A172 (cell line): ENCODE measurements around the gene SLC25A29. TPM values are rescaled to one million over a fixed set of nuclear protein-coding genes. Genes with fewer than 3 reads are reported as not detected.

ENCODE experiments used
- DNase-seq: peaks from one replicate; pipeline ENCODE4 v3.0.0-alpha.2; 2015; ENCODE audit warnings: low spot score
- total RNA-seq: library from RNA; depleted of rRNA; stranded (reverse); fragments of >200 nt; shearing (Covaris generic); gene quantifications from 2 replicates; pipeline ENCODE4 v1.2.3, GENCODE V29; 2014

The SLC25A29 gene
- total RNA-seq, 1 experiment from 2014 or later = 37.5 TPM

DNA sequence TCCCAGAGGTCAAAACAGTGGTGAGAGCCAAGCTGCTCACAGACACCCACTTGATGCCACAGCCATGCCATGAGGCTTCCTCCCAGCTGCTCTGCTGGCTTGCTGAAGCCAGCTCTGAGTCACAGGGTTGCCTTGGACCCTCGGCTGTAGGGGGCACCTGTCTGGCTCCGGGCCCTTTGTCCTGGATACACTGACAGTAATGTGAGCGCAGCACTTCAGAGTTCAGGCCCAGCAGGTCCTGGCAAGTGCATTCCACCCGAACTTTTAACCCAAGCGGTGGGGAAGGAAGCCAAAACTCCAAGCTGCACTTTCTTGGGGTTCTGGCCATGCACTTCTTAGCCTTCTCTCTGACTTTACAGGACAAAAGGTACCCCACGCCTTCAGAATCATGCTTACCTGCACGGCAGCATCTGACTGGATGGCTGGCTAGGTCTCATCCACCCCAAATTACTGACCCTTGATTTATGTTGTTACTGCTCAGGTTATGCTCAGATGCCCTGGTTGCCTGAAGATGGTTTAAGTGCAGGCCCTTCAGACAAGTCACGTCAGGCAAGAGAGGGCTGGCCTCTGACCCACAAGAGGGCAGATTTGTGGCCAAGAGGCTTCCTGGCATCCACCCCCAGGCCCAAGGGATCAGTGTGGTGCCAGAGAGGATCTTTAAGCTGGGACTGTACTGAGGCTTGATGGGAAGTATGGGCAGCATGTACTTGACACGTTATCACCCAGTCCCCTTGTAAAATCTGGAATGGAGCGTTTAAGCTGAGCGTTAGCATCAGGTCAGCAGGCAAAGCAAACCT, 24.8 kb downstream of the SLC25A29 start:
- no peak for DNase-seq

DNA sequence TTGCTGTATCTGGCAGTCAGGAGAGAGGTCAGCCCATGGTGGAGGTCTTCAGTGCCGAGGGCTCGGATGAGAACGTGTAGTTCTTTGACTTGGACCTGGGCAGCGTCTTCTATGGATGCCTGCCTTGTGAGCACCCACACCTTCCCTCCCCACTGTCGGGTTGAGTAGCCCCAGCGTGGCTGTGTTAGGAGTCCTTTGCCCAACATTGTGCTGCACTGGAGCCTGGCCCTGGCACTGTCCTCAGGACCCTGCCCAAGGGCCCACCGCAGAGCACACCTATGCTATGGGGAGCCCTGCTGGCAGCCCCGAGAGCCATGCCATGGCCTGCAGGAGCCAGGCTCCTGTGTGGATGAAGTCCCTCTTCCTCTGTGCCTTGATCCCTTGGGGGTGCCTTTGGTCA, 26.7 kb downstream of the SLC25A29 start:
- no peak for DNase-seq

DNA sequence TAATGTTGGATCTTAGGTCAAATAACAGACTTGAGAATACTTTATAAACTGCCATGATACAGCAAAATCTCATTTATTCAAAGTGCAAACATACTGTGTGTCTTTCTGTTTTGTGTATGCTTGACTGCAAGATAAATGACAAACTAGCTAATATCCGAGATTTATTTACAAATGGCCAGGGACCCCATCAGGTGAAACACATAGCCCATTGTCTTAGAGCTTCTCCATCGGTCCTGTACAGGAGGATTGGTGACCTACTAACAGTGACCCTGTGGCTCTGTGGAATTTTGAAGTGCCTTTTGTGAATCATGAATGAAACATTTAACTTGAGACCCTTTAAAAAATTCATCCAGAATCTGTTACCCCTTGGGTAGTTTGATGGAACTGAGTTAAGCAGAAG, 27.1 kb downstream of the SLC25A29 start:
- no peak for DNase-seq

DNA sequence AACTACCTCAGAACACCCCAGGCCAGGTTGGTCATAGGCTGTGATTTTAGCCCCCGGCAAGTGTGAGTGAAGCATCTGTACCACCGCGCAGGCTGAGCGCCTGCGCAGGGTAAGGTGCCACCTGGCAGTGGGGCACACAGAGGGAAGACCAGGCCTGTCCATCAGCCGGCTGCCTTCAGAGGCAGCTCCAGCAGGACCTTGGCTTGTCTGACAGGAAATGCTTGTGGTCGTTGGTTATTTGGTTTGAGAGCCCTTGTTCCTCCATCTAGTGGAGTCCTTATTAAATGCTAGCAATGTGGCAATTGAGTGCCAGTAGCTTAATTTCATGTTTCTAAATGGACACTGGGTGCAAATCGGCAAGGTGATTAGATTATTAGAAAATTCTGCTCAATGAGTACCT, 27.5 kb downstream of the SLC25A29 start:
- peak; percentile 65 for DNase-seq

DNA sequence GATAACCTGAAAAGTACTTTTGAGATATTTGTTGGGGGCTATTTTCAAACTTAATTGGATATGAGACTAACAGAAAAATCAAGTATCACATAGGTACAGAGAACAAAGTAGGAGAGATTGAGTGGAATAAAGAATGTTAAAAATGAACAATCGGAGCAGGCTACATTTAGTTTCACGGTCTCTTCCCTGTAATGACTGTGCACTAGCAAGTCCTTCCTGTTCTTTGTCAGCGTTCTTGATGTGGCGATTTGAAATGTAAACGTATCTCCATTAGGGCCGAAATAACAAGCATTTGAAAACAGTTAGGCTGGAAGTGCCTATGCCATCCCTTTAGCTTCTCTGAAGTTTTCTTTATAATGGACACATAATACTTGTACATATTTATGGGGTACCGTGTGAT, 31.0 kb downstream of the SLC25A29 start:
- no peak for DNase-seq

DNA sequence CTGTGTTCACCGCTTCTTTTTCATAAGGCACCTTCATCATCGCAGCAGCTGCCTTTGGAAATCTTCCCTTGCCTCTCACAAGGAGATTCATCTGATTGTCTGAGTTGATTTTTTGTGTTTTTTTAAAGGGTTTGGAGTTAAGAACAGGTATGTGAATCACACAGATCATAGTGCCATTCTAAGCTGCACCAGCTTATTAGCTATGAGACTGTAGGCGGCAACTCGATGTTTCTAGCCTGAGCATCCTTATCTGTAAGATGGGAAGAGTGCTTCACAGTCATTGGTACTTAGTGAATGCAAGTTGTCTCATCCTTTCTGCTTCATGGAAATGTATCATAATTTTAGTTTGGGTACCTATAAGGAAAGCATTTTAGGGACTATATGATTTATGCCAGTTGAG, 32.0 kb downstream of the SLC25A29 start:
- DNase-seq = no peak

DNA sequence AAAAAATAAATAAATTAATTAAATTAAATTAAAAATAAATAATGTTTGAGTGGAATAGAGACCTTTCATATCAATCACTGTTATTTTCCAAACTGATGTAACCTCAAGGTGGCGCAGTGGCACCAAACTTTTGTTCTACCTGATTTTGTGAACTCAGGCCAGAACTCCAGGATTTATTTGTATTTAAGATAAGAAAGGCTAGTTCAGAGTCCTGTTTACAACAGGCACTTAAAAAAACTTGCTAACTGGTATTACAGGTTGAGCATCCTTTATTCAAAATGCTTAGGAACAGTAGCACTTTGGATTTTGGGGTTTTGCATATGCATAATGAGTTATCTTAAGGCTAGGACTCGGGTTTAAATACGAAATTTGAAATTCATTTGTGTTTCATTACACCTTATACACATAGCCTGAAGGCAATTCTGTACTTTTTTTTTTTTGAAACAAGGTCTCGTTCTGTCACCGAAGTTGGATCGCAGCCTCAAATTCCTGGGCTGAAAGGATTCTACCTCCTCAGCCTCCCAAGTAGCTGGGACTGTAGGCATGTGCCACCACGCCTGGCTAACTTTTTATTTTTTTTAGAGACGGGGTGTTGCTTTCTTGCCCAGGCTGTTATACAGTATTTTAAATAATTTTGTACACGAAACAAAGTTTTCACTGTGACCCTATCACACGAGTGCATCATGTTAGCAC, 34.9 kb downstream of the SLC25A29 start:
- no peak for DNase-seq

DNA sequence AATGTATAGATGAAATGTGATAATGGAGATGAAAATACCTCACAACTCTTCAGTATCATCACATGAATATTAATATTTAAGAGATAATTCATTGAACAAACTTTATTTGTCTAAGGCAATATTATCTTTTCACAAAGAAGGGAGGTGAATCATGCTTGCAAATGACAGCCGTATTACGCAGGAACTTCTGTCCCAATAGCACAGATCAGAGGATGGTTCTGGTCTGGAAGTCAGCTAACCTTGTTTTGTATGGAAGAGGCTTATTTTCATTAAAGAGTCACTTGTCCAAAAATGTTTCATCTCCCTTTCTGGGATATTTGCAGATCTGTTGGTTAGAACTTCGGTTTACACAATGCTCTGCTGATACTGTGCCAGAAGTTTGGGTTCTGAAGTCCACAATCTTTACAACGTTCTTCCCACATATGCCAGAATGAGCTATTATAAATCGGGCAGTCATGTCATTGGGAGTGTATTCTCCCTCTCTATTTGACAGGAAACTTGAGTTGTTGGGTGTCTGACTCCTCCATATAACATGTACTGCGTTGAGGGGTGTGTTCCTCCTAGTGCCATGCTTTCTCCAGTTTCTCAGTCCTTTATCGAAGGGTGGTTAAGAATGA, 37.5 kb downstream of the SLC25A29 start:
- no peak for DNase-seq

DNA sequence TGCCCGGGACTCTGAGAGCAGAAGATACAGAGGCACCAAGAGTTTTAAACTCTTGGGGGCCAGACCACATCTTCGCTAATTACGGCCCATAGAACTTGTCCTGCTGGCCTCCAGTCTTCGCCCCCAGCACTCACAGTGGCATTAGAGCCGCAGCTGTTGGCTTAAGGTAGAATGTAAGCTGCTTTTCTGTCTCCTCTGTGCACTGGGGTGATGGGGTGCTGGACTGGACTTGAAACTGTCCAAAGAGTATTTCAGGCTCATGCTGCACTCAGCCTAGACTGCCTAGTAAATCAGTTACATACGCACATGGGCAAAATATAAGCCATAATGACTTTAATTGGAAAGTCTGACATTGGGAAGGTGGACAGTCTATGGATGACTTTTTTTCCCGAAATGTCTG, 38.3 kb downstream of the SLC25A29 start:
- no peak for DNase-seq

DNA sequence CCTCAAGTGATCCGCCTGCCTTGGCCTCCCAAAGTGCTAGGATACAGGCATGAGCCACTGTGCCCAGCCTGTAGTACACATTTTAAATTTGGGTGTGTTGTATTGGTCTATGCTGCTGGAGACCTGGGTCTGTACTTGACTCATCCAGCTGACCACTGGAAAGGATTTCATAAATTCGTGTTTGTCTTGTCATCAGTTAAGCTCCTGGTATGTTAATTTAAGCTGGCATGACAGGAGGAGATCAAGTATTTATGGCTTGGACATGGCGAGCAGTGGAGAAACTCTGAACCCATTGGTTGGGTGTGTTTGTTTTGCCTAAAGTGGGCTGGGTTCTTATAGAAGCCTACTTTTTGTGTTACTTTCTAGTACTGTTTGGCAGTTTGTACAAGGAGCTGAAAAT, 43.1 kb downstream of the SLC25A29 start:
- DNase-seq = peak; percentile 23

DNA sequence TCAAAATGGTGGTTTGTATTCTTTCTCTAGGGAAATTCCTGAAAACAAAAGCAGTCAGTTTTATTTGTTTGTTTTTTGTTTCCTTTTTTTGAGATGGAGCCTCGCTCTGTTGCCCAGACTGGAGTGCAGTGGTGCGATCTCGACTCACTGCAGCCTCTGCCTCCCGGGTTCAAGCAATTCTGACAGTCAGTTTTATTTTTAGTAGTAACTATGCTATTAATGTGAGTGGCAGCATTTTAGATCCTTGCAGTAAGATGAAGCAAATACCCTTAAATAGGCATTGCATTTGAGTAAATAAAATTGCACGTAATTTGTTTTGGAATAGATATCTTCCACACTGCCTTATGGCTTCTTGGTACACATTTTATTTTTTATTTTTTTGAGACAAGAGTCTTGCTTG, 43.7 kb downstream of the SLC25A29 start:
- no peak for DNase-seq

DNA sequence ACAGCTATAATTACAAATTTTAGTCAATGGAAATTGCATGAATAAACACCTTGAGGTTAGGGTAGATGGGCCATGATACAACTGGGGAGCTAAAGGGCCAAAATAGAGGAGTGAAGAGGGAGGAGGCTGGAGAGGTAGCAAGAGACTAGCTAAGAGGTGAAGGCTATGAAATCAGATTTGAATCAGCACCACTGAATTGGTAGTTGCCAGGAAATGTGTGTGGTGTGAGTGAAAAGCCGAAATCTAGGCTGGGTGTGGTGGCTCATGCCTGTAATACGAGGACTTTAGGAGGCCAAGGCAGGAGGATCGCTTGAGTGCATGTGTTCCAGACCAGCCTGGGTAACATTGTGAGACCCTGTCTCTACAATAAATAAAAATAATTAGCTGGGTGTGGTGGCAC, 44.6 kb downstream of the SLC25A29 start:
- no peak for DNase-seq

DNA sequence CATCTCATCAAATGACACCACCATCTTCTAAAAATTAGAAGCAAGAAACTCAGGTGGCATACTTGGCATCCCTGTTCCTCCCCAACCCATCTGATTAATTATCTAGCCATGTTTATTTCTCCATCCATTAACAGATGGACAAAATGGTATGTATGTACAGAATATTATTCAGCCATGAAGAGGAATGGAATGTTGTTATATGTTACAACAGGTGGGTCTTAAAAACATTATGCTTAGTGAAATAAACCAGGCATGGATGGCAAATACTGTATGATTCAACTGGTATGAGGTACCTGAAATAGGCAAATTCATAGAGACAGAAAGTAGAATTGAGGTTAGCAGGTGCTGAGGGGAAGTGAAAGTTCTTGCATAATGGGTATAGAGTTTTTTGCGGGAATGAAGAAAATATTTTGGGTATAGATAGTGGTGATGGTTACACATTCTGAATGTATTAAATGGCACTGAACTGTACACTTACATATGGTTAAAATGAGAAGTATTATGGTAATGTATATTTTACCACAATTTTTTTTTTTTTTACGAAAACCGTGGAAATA, 49.8 kb downstream of the SLC25A29 start:
- DNase-seq = no peak

DNA sequence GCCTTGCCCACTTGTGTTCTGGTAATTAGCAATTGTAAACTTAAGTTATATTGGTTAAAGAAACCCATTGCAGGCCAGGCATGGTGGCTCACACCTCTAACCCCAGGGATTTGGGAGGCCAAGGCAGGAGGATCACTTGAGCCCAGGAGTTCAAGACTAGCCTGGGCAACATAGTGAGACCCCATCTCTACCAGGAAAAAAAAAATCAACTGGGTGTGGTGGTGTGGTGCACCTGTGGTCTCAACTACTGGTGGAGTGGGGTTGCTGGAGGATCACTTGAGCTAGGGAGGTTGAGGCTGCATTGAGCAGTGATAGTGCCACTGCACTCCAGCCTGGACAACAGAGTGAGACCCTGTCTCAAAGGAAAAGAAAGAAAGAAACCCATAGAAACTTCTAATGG, 53.6 kb downstream of the SLC25A29 start:
- DNase-seq = no peak

DNA sequence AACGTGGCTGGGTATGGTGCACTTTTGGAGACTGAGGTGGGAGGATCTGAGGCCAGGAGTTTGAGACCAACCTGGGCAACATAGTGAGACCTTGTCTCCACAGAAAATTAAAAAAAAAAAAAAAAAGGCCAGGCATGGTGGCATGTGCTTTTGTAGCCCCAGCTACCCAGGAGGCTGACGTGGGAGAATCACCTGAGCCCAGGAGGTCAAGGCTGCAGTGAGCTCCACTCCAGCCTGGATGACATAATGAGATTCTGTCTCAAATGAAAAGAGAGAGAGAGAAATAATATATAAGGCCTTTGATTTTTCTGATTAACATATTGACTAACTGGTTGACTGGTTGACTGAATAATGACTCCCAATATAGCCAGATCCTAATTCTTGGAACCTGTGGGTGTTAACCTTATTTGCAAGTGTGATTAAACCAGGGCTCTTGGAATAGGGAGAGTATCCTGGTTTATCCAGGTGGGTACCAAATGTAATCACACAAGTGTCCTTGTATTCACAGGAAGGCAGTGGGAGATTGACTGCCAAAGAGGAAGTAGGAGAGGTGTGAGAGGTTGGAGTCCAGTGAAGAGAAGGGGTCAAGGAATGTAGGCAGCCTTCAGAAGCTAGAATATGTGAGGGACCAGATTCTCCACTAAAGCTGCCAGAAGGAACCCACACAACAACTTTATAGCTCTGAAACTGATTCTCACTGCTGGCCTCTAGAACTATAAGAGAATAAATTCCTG, 55.3 kb downstream of the SLC25A29 start:
- DNase-seq = no peak

DNA sequence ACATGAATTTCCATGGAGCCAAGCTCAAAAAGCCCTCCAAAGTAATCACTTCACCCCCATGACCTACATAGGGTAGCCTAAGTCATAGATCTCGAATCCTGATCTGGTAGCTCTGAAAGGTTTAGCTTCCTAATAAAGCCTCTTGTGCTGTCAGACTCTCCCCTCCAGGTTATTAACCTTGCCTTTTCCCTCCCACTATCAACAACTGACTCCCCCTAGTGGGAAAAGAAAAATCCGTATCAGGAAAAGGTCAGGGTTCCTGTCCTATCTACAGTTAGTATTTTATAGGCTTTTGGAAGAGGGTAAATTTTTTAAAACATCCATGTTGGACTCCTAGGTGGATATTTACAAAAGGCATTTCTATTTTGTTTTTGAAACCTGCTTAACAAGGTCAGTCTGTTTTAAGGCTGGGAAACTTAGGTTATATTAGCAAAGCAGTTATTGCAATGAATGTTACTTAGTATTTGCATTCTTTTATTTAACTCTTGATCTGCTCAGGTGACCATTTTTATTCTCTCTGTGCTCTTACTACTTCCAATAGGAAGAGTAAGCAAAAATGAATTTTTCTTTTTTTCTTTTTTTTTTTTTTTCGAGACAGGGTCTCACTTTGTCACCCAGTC, 59.3 kb downstream of the SLC25A29 start:
- DNase-seq = peak; percentile 29

DNA sequence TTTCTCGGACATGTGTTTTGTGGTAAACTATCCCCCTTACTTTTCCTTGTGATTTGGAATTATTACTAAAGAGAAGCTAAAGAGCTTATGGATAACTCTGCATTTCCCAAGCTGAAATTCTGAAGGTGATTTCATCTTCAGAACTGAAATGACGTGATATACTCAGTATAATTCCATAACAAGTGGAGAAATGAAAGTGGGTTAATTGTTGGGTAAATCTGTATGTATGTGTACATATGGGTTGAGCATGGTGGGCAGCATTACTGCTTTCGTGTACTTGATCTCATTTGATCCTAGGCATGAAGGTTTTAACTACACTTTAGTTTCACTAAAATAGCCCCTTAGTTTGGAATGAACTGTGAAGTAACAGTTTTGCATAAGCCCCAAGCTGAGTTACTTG, 63.2 kb downstream of the SLC25A29 start:
- DNase-seq = no peak

DNA sequence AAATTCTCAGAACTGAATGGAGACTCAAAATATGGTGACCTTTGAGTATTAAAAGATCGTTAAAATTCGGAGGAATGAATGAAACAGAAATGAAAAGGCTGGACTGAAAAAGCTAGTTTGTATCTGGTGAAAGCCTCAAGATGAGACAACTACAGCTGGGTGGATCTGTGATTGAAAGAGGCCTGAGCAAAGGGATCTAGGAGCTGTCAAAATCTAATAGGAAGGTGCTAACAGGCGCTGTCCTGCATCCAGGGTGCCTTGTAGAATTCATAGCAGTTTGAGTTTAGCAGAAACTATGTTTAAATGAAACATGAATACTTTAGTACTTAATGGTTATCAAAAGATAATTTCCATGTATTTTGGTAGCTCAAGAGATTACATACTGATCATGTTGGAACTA, 65.0 kb downstream of the SLC25A29 start:
- no peak for DNase-seq
